GM19324 (cell line): ENCODE results near the gene NUDT3.

Experiments
- ATAC-seq: cut with Tn5 transposase; IDR thresholded peaks from one replicate; pipeline ENCODE4 v1.9.1; 2021; ENCODE audit warnings: mild to moderate bottlenecking, moderate library complexity; ENCODE audit not compliant: unreplicated experiment, low FRiP score

Gene NUDT3

DNA sequence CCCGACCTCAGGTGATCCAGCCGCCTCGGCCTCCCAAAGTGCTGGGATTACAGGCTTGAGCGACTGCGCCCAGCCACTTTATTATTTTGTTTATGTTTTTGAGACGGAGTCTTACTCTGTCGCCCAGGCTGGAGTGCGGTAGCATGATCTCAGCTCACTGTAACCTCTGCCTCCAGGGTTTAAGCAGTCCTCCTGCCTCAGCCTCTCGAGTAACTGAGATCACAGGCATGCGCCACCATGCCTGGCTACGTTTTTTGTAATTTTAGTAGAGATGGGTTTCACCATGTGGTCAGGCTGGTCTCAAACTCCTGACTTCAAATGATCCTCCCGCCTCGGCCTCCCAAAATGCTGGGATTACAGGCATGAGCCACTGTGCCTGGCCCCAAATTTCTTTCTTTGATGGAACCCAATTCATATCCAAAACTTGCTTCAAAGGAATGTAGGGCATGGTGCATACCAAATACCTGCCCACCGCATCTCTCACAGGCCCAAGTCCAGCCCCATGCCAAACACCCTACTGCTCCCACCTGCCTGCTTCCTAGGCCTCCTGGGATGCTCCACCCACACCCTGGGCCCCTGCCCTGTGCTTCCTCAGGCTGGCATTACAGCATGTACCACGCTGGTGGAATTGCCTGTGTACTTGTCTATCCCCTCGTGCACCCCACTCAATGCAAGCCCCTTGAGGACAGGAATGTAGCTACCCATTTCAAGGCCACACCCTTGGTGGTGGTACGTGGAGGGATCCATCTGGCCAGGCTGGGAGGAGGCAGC, 160.7 kb downstream of the NUDT3 start:
- no peak for ATAC-seq

DNA sequence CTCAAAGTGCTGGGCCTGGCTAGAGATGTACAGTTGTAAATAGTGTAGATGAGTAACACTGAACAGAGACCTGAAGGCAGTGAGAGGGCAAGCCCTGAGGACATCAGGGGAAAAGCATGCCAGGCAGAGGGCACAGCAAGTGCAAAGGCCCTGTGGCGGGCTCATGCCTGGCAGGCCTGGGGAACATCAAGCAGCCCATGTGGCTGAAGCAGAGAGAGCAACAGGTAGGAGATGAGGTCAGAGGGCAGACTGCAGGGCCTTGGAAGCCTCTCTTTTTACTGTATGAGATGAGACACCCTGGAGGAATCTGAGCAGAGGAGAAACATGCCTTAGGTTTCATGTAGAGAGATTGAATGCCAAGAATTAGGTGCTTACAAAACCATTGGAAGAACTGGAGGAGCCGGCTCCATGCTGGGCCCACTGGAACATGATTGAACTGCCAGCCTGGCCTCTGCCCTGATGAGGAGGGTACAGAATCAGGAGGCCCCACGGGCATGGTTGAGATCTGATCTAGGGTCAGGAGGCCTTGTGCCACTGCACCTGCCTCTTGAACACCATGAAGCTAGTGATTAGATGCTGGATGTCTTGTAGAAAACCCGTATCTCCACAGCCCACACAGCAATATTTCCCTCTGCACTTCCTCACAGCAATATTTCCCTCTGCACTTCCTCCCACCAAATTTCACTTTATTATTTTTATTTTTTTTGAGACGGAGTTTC, 161.7 kb downstream of the NUDT3 start:
- ATAC-seq = no peak

DNA sequence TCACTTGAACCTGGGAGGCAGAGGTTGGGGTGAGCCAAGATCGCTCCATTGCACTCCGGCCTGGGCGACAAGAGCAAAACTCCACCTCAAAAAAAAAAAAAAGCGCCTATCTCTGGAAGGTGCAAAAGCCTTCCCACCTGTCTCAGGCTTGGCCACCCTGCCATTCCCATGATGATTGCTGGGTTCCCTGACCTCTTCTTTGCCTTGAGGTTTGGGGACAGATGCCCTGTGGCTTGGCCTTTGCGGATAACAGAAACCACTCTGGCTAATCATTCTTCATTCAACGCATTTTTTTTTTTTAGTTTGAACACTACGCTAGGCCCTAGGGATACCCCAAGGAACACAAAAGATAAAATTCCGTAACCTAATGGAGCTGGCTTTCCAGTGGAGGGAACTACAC, 162.6 kb downstream of the NUDT3 start:
- no peak for ATAC-seq
